Cardiac septum (tissue), 1 donor: ENCODE measurements around the gene USP16. TPM values are rescaled to one million over a fixed set of nuclear protein-coding genes. Genes with fewer than 3 reads are reported as not detected.
"Not testable (repeated sequence)": the region's sequence is repeated elsewhere in the genome, so short reads cannot be mapped to it uniquely, and the experiment has no call there.

Source experiments
- DNase-seq: peaks from one replicate; pipeline ENCODE4 v3.0.0-alpha.2; 2020; ENCODE audit warnings: low spot score
- intact Hi-C: fragments of 100-400 bp; cut with DNase I; formaldehyde crosslinking; loops from one replicate; pipeline ENCODE4 v1.14.0; 2022
- long read RNA-seq: library from polyadenylated mRNA; unstranded; transcript quantifications from one replicate; pipeline ENCODE4 v2.0.0, GENCODE V29; 2021
- total RNA-seq: library from RNA; stranded (reverse); fragmentation: NEBNext Ultra II Directional; extraction: Animal tissue kit (Norgen Biotek cat#: 25700); gene quantifications from one replicate; pipeline ENCODE4 v1.2.1, GENCODE V29; 2021
- donor health status: DM: no; HTN: no; CAD: no.

Gene USP16
- 37.8 TPM for total RNA-seq
- long read RNA-seq, transcript USP16-201 (19 exons, 3,004 nt): major isoform, 12 of 47 reads
- long read RNA-seq, partial matches to known transcripts: 20 of 47 reads
- long read RNA-seq, other reads (novel, unspliced or antisense): 8 of 47 reads

DNA sequence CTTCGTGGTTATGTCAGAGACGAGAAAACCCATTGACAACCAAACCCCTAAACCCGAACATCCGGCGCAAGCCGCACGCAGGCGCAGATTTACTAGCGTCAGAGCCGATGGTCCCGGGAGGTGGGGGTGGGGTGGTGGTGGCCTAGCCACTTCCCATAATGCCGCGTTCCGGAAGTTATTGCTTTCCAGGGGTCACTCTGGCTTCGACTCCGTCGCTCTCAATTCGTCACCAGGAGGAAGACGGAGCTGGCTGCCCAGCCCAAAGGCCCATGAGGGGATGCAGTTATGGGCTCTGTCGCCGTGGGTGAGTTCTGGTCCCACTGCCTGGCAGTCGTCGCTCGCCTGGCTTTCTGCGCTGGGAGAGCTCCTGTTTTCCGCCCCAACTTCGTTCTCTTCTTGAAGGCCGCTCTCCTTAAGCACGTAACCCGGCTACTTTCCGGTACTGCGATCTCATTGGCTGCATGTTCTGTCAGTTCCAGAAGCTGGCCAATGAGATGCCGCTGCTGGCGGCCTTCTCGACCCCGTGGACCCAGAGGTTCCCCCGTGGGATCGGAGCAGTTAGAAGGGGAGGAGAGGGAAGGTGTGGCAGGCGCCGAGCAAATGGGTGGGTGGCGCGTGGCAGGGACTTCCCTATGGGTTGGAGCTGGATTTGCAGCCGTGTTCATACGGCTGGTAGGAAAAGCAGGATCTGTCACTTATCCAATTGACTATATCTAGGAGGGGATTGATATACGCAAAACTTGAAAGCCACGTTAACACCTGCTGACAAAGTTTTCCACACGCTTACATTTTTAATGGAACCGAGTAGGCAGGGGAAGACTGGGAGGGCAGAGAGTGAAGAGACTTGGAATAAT, at the start of gene USP16:
TSS of gene USP16 (plus strand) at position 195 of the 854 bp plus-strand sequence. CDS start 3,246 bp downstream, outside the sequence.
- DNase-seq: peak; percentile 97
- intact Hi-C loops: loop anchor here (2.0 to 5.0 kb wide), 2 partner anchors 32 to 48 kb away; partner anchors contain the start of genes CCT8 and LTN1

- intact Hi-C loops: no loop called here
- DNase-seq: no peak
Measured at GRCh38 chr21:28975397-28975796, 49.1 kb upstream of the USP16 start.

GRCh38 chr21:28979092-28979491, 45.4 kb upstream of the USP16 start:
- DNase-seq: no peak
- intact Hi-C loops: no loop called here

- intact Hi-C loops: no loop called here
- DNase-seq: no peak
Measured at GRCh38 chr21:28982637-28983036, 41.8 kb upstream of the USP16 start.

- DNase-seq: no peak
- intact Hi-C loops: no loop called here
Measured at GRCh38 chr21:28986677-28987076, 37.8 kb upstream of the USP16 start.

DNA sequence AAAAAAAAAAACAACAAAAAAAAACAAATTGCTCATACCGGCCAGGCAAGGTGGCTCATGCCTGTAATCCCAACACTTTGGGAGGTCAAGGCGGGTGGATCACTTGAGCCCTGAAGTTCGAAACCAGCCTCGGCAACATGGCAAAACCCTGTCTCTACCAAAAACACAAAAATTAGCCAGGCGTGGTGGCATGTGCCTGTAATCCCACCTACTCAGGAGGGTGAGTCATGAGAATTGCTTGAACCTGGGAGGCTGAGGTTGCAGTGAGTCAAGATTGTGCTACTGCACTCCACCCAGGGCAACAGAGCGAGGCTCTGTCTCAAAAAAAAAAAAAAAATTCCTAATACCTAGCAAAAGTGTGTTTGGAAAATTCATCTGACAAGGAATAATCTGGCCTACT, 36.3 kb upstream of the USP16 start:
- DNase-seq, intact Hi-C loops: not testable (repeated sequence)

- no peak for DNase-seq
- intact Hi-C loops: loop anchor here (2.0 kb wide), 1 partner anchor 33 kb away; the partner anchor contains the start of gene USP16
Measured at GRCh38 chr21:28991861-28992525, 32.5 kb upstream of the USP16 start.

DNA sequence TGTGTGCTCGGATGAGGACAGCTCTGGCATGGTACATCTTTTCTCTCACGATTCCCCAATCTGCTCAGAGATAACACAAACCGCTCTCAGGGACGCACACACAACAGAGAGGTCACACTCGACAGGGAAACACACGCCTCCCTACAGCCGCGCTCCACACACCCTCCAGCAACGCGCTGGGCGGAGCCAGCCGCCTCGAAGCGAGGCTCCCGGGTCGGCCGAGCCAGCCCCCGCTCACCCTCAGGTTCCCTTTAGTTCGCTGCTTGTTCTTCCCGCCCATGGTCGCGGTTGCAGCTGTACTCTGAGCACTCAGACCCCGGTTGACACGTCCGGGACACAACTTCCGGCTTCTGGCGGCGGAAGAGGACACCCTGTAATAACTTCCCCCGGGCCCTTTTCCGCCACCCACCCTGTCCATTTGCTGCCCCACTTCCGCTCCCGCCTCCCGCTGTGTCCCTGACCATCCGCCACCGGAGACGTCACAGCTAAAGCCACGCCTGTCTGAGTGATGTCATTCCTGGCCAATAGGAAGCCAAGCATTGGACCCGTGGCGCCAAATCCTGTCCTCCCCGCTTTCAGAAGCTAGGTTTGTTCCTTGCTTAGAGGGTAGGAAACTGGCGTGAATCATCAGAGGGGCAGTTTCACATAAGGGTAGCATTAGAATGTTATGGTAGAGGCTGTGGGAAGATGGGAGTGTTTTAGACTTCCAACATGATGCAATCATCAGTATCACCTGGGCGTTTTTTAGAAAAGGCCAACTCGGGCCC, 31.8 kb upstream of the USP16 start, which contains the start of gene LTN1:
TSS of gene LTN1 (minus strand) at position 352 of the 767 bp plus-strand sequence. CDS start at position 280, 72 bp downstream.
- intact Hi-C loops: loop anchor here (2.0 kb wide), 1 partner anchor 32 kb away; the partner anchor contains the start of gene USP16
- DNase-seq: peak; percentile 99

DNA sequence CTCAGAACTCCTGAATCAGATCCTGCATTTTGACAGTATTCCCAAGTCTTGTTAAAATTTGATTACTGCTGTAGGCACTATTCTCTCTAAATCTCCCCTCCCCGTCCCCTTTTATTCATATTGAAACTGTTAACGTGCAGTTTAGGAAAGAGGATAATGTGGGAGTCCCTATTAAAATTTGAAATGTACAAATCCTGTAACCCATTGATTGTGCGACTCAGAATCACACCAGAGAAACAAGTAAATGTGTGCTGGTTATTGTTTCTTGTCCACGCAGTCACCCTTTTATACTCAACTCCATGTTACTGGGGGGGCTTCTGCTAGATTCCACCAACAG, 31.2 kb upstream of the USP16 start:
- intact Hi-C loops: loop anchor here (2.0 kb wide), 1 partner anchor 32 kb away; the partner anchor contains the start of gene USP16
- no peak for DNase-seq

DNA sequence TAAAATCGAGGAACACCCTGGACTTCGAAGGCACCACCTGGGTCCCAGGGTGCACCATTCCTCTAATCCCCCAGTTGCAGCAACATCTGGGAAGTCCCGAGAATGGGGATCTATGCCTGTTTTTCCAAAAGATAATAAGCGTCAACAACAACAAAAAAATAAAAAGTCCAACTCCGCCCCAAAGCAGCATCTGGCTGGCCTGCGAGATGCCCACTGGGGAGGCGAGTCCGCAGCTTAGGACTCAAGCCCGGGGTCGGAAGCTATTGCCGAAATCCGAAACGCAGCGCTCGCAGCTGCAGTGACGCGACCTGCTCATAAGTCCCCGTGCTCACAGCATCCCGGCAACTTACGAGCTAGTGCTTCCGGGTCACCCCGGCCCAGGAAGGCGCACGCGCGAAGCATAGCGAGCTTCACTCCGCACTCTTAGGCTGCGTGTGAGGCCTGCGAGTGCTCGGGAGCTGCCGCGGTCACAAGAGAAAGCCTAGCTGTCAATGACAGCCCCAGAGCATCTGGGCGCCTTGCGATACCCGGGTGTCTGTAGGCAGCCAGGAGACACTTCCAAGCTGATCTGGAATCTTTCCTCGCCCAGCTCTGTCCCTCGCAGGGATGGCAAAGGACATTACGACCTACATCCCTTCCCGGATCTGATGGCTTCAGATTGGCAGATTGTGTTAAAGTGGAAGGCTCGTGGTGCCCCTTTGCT, 21.9 kb upstream of the USP16 start:
- intact Hi-C loops: loop anchor here (2.0 kb wide), 2 partner anchors 16 to 70 kb away; partner anchors contain the start of genes CCT8 and RWDD2B
- peak; percentile 98 for DNase-seq

- intact Hi-C loops: no loop called here
Measured at GRCh38 chr21:29005696-29006095, 18.8 kb upstream of the USP16 start.

DNA sequence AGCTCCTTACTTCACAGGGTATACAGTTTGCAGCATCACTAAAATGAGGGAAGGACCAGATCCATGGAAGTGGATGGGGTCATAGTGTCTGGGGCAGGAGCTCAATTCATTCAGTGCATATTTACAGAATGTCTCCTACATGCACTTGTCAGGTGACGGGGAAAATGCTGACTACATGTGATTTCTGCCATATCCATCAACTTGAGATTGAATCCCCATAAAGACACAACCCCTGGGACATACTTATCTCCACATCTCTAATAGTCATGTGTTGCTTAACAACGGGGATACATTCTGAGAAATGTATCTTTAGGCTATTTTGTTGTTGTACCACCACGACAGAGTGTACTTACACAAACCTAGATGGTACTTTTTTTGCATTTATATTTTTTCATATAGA, 17.3 kb upstream of the USP16 start:
- DNase-seq: no peak
- intact Hi-C loops: no loop called here

More at GRCh38 chr21:29005696-29006095, 18.8 kb upstream of the USP16 start:
- no peak for DNase-seq

- DNase-seq: no peak
- intact Hi-C loops: no loop called here
Measured at GRCh38 chr21:29007810-29008209, 16.7 kb upstream of the USP16 start.

DNA sequence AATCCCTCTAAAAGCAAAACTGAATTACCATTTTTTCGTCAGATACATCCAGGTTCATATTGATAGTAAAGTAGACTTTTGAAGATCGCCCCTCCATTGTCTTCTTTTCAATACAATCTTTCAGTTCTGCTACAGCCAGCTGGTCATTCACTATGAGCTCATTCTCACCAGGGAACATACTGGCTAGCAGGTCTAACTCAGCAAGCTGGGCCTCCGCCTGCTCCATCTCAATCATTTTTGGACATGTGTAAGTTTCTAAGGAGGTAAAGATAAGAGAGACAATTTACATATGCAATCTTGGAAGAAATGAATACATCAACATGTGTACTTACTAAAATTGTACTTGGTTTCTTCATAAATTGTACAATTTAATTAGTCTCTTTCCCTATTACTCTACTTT, 16.1 kb upstream of the USP16 start:
- DNase-seq: no peak
- intact Hi-C loops: no loop called here

DNA sequence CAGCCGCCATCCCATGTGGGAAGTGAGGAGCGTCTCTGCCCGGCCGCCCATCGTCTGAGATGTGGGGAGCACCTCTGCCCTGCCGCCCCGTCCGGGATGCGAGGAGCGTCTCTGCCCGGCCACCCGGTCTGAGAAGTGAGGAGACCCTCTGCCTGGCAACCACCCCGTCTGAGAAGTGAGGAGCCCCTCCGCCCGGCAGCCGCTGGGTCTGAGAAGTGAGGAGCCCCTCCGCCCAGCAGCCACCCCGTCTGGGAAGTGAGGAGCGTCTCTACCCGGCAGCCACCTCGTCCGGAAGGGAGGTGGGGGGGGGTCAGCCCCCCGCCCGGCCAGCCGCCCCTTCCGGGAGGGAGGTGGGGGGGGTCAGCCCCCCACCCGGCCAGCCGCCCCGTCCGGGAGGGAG, 13.2 kb upstream of the USP16 start:
- intact Hi-C loops, DNase-seq: not testable (repeated sequence)

DNA sequence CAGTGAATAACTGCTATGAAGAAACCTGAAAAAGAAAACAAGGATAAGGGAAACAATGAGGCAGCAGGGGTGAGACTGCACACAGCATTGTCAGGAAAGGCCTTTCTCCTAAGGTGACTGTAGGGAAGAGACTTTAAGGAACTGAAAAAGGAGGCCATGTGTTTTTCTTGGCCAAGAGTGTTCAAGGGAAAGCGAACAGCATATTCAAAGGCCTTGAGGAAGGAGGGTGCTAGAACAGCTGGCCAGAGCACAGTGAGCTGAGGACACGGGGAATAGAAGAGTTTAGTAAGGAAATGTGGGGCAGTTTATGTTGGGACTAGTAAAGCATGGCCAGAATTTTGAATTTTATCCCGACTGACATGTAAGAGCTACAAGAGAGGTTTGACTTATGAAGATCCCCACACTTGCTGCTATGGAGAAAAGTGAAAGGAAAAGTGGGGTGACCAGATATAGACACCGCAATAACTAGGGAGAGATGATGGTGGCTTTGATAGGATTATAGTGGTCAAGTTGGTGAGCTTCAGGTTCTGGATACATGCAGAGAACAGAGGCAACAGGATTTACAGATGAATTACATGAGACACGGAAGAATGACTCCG, 6.7 kb upstream of the USP16 start:
- intact Hi-C loops: loop anchor here (2.0 kb wide), 1 partner anchor 15 kb away; no protein-coding TSS in a partner anchor
- DNase-seq: no peak

DNA sequence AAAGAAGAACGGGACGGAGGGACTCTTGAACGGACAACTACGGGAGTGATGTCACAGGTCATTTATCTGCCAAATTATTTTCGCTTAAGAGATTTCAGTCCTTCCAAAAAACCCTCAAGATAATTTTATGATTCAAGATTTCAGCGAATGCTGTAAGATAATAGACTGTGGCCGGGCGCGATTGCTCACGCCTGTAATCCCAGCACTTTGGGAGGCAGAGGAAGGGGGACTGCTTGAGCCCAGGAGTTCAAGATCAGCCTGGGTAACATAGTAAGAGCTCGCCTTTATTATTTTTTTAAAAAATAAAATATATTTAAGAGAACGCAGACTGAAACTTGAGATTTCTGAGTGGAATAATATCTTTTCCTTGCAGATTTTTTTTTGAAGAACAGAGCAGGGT, 5.9 kb upstream of the USP16 start:
- intact Hi-C loops: loop anchor here (2.0 kb wide), 1 partner anchor 16 kb away; no protein-coding TSS in a partner anchor
- no peak for DNase-seq

DNA sequence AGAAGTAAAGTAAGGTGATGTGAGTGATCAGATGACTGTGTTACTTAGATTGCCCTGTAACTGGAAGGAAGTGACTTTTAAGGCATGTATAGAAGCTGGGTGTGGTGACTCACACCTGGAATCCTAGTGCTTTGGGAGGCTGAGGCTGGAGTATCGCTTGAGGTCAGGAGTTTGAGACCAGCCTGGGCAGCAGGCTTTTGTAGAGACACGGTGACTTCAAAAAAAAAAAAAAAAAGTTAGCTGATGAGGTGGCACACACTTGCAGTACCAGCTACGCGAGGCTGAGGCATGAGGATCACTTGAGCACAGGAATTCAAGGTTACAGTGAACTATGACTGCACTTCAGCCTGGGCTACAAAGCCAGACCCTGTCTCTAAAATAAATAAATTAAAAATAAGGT, 2.3 kb upstream of the USP16 start:
- intact Hi-C loops: loop anchor here (5.0 kb wide), 1 partner anchor 50 kb away; the partner anchor contains the start of gene CCT8
- no peak for DNase-seq
